GM18526 (cell line): Measurements from ENCODE around the gene RAPGEF4.

Experiments used
- POLR2A ChIP-seq: IDR thresholded peaks from 3 replicates; pipeline ENCODE4 v1.6.1; 2011; ENCODE audit not compliant: insufficient read length; ENCODE audit errors: extremely low read depth

Gene RAPGEF4

DNA sequence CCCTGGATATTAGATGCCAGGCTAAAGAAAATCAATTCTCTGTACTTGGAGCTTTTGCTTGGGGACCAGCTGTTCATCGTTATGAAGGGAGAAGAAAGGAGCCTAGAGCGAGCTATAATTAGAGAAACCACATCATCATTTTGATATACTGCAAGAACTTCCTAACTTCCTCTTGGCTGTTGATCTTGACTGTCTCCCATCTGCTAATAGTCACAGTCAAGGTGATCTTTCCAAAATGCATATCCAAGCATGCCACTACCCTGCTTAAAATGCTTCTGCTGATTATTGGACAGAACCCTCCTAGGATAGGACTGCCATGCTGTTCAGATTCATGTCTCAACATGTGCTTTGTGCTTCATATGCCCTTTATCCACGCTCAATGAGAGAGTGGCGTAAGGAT is 54.8 kb downstream of the RAPGEF4 start:
- TF ChIP-seq POLR2A: no peak

DNA sequence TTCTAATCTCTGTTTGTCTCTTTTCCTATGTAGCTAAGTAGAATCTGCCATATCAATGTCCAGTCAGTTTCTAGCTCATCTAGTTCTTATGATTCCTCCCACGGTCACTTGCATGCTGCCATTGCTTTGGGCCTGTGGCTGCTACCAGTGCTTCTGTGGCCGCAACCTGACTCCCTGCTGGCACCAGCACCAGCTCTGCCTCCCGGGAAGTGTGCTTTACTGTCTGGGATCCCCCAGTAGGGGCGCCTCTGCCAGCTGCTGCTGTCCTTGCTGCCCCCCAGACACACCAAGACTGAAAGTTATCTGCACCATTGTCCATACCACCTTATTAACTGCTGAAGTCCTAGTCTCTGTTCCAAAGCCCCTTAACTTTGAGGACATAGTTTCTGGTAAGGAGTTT is 56.3 kb downstream of the RAPGEF4 start:
- TF ChIP-seq POLR2A: no peak

DNA sequence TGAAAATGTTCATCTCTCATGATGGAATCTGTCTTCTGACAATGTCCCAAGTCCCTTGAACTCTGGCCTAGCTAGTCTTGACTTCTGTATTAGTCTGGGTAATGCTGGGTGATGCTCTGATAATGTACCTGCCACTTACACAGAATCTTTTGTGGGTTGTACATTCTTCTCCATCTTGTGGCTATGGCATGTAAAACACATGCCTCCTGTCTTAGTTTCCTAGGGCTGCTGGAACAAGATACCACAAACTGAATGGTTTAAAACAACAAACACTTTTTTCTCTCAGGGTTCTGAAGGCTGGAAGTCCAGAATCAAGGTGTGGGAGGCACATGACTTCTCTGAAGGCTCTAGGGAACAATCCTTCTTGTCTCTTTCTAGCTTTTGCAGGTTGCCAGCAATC is 57.1 kb downstream of the RAPGEF4 start:
- no peak for TF ChIP-seq POLR2A

DNA sequence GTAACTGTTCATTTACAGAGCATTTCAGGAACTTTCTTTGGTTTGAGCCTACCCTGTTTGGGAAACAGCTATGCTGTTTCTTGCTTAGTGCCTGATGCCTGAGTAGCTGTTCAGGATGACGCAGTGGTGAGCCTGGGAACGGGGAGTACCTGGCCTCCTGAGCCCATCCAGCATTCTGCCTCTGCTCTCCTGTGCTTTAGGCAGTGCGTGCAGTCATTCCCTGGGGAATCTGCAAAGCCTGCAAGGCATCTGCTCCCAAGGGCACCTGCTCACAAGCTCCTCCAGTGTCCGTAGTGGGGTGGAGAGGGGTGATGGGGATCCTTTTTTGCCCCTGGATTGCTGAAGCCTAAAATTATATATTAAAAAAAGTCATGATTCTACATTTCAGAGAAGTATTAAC is 68.8 kb downstream of the RAPGEF4 start:
- TF ChIP-seq POLR2A: no peak

DNA sequence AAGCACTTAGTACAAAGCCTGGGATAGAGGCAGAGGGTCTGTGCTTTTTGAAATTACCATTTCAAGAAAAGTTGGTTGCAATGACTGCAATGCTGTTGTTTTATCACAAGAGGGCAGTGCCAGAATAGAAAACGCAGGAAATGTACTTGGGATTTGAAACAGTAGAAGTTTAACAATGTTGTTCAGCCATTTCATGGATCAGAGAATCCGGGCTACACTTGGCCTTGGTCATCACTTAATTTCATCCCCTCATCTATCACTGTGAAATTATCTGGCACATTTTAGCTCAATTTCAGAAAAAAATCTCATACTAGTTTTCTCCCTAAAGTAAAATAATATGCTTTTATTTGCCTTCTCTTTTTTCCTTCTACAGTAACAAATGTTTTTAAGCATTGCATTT is 70.8 kb downstream of the RAPGEF4 start:
- no peak for TF ChIP-seq POLR2A

DNA sequence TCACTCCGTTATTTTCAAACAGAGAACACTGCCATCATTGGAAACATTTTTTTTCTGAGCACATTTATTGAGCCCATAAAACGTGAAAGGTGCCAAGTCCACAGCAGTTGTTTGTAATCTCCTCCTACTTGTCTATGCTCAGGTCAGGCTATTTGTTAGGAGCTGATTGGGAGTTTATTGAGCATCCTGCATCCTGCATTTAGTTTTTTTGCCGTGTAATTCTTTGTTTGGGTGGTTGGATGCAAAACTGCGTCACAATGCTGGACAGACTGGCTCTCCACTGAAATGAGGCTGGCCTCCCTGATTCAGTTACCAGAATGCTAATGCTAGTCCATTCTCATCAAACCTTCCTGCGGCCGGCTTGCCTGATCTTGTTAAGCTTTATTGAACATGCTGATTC is 71.4 kb downstream of the RAPGEF4 start:
- no peak for TF ChIP-seq POLR2A

DNA sequence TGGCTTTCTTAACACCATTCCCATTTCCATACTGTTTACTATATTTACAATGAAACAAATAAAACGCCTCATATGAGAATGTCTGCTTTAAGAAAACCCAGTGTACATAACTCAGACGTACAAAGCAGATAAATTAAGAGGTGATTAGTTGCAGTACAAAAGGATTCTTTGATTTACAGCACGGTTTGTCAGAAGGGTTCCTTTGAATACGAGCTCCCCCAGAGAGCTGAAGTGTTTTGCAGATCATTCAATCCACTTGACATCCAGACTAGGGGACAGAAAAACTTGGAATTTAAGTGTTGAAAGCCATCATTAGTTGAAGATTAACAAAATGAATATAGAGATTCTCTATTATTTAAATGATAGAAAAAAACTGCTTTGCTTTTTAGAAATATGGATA is 72.5 kb downstream of the RAPGEF4 start:
- TF ChIP-seq POLR2A: no peak

DNA sequence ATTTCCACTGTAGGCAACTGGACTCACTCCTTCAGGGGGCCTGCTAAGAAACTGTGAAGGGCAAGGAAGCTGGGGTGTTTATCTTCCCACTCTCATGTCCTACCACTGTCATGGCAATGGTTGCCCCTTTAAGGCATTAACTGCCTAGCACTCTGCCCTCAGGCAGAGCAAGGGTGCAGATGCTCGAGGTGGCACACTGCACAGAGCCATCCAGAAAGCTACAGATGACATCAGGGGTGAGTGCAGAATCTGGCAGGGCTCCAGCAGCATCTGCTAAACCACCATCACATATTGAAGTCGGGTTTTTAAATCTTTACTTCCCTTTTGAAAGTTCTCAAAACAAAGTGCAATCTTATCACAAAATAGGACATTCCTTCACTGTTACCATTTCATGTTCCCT is 75.4 kb downstream of the RAPGEF4 start:
- TF ChIP-seq POLR2A: no peak

DNA sequence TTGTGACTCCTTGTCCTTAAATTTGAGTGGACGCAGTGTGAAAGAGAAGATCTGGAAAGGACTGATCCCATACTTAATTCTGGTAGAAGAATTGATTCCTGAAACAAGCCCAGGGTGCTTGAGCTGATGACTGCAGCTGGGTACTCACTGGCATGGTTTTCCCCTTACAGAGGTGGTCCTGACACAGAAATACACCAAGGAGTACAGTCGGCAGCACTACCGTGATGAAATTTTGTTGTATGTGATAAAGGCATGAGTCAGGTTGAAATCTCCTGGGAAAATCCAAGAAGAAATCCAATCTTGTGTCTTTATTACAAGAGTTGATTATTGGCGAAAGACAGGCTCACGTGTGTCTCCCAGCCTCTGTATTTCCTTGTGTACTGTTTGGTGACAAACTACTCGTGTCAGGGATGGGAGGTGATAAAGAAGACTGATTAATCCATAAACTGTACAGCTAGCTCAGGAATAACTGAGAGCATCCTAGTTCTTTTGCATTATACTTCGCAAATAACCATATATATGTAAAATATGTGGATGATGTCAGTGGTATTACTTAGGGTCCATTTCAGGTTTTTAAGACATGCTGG is 76.6 kb downstream of the RAPGEF4 start:
- TF ChIP-seq POLR2A: no peak

DNA sequence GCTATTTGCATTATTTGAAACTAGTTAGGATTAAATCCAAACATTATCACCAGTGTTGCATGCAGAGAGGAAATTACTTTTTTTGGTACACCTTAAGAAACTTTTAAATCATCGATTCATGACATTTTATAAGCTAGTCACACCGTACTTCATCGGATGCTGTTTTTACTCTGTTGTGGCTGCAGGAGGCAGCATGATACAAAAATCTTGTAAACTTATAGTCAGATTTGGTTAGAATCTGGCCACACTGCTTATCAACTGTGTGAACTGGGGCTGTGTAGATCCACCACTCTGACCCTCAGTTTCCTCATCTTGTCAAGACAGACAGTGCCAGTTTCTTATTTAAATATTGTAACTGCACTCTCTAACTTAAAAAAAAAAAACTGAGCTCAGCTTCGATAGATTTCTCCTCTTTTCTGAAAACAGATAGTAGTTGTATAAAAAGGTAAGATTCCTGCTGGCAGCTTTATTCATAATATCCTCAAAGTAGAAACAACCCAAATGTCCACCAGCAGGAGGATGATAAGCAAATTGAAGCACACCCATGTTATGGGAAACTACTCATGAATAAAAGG is 77.8 kb downstream of the RAPGEF4 start:
- no peak for TF ChIP-seq POLR2A

DNA sequence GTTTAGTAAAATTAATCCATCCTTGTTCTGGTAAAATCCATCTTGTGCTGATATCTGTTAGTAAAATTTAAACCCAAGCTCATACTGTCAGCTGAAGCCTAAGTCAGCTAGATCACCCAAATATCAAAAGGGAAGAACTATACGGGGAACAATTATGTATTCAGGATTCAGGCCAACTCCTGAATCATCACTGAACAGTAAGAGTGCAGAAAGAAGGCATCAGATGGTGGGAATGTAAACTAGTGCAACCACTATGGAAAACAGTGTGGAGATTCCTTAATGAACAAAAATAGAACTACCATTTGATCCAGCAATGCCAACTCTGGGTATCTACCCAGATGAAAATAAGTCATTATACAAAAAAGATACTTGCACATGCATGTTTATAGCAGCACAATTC is 81.8 kb downstream of the RAPGEF4 start:
- TF ChIP-seq POLR2A: no peak

DNA sequence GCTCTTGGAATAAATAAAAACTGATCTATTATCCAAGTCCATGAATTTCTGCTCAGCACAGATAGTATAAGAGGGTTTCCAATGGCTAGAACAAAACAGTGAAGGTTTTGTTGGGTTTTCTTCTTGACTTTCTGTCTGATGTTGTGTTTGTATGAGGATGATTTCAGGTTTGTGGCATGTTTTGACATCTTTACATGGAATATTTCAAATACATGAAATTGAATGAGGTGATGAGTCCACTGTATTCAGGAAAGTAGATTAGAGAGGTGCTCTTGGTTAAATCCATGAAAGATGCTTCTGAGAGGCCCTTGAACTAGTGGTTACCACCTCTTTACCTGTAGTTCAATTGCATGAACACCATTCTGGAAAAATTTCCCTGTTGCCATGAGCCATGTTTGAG is 84.3 kb downstream of the RAPGEF4 start:
- TF ChIP-seq POLR2A: no peak

DNA sequence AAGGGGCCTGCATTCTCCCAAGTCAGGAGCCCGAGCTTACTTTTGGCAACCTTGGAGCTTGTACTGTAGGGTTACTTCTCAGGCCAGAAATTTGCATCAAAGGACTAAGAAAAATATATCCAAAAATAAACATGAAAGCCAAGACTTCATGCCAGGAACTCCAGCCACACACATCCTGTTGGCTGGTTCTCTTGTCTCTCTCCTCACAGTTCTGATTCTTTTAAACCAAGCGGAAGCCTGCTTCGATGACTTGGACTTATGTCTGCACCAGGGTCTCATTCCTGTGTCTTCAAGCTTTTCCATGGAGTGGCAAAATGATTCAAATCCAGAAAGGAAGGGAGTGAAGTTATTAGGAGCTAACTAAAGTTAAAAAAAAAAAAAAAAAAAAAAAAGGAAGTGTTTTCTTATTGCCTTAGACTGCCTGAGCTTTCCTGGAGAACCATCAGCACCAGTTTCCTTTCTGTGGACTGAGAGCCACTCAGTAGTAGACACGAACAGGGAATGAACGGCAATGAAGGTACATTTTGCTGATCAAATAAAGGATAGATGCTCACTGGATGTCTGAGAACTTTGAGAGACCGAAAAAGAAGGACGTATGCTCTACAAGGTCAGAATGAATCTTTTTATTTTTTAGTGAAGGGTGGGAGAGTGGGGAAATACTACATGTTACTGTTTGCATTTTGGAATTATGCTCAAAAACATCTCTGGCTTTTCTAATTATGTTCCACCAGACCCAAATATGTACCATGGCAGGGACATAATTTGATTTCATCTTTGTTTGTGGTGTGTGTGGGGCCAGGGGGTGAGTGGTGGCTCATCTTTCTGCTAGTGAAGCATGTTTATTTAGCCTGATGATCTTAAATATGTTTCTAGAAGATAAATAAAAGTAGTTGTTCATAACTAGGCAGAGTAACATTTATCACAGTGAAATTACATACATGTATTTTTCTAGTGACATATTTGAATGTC is 86.0 kb downstream of the RAPGEF4 start:
- TF ChIP-seq POLR2A: no peak

DNA sequence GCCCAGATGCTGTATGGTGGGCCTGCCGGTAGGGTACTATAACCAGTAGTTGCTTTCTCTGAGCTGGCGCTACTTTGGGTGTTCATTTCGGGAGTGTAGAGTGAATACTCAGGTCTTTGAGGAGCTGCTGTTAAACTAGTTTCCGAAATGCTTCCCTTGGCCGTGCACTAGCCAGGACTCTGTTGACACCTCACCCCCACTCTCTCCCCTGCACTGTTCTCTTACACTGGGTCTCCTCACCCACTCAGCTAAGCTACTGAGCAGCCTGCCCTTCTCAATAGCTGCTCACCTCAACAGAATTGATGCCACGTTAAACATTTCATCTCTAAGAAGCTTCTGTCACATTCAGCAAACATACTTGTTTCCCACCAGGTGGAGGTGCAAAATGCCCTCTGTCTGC is 86.9 kb downstream of the RAPGEF4 start:
- no peak for TF ChIP-seq POLR2A

DNA sequence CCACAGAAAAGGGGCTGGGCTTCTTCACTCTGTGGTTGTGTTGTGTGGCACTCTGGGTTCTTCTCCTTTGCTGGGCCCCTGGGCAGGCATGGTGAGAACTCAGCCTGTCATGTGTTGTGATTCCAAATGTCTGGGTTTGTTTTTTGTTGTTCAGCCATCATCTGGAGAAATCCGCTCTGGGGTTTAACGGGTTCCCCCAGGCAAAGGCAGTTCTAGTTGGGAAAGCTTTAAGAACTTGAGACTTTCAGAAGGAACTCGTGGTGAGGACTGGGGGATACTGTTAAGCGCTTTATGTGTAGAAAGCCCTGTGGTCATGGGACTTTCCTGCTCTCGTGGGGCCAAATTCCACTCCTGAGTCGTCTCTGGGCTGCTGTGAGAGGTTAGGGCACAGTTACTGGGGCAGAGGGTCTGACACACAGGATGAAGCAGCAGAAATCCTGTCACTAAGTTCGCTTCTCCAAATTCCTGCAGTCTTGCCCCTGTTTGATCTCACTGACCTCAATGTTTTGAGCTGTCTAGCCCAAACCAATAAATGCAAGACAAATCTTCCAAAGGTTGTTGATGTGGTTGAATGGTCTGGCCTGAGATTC is 87.7 kb downstream of the RAPGEF4 start:
- TF ChIP-seq POLR2A: no peak

DNA sequence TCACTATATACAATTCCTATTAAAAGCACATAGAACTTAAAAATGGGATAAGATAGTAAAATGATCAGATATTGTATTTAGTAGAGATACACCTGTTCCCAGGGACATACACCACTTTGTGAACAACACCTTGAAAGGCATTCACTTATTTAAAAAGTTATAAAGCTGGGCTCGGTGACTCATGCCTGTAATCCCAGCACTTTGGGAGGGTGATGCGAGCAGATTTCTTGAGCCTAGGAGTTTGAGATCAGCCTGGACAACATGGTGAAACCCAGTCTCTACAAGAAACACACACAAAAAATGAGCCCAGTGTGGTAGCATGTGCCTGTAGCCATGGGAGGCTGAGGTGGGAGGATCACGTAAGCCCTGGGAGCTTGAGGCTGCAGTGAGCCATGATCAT is 90.9 kb downstream of the RAPGEF4 start:
- no peak for TF ChIP-seq POLR2A

DNA sequence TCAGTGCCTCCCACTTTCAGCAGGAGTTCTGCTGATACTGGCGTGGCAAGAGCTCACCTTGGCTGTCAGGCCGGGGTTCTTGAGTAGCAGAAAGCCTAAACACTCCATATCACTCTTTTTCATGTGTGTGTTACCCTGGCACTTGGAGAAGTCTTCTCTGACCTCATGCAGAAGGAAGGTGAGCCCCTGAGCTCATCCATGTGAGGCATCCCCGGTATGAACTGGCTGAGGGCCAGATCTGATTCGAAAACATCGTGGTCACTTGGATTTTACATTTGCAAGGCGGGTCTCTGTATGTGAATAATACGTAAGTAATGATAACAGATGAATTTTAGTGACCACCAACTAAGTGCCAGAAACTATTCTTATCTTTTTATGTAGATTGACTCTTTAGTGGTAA is 93.6 kb downstream of the RAPGEF4 start:
- TF ChIP-seq POLR2A: no peak

DNA sequence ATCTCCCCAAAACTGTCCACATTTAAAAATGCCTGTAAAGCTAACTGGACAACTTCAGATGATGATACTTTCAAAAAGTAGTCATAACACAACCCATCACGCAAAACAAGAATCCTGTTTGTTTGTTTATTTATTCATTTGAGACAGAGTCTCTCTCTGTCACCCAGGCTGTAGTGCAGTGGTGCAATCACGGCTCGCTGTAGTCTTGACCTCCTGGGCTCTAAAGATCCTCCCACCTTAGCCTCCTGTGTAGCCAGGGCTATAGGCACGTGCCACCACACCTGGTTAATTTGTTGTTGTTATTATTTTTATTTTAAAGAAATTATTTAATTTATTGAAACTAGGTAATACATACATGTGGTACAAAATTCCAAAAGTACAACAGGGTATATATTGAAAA is 94.8 kb downstream of the RAPGEF4 start:
- TF ChIP-seq POLR2A: no peak
